Colonic mucosa (tissue), 4 donors: ENCODE data around the gene ETFDH. TPM values are rescaled to one million over a fixed set of nuclear protein-coding genes. Genes with fewer than 3 reads are reported as not detected.
"Not testable (repeated sequence)": the region's sequence is repeated elsewhere in the genome, so short reads cannot be mapped to it uniquely, and the experiment has no call there.

Source experiments
- DNase-seq: peaks from one replicate; pipeline ENCODE4 v3.0.0-alpha.2; 2020
- H3K27ac ChIP-seq: fragments of 200-600 bp; one replicate; pipeline ENCODE4 v1.8.0; 2021
- H3K27me3 ChIP-seq: fragments of 200-600 bp; one replicate; pipeline ENCODE4 v1.8.0; 2021
- H3K36me3 ChIP-seq: fragments of 200-600 bp; one replicate; pipeline ENCODE4 v1.8.0; 2021
- H3K4me1 ChIP-seq: fragments of 200-600 bp; one replicate; pipeline ENCODE4 v1.8.0; 2021; ENCODE audit warnings: mild to moderate bottlenecking
- H3K4me3 ChIP-seq: fragments of 200-600 bp; one replicate; pipeline ENCODE4 v1.8.0; 2021
- H3K9ac ChIP-seq, 2 donors: one replicate each; pipeline ENCODE4 v1.7.0; 2013; ENCODE audit warnings: control low read depth in 2 of 2, low read depth in 2 of 2, low read length in 2 of 2
- H3K9me3 ChIP-seq: fragments of 200-600 bp; one replicate; pipeline ENCODE4 v1.8.0; 2021
- intact Hi-C: fragments of 100-400 bp; cut with DNase I; formaldehyde crosslinking; loops from one replicate; pipeline ENCODE4 v1.14.1; 2022
- total RNA-seq, 2 donors: library from RNA; stranded (reverse); fragmentation: NEBNext Ultra II Directional in 1 of 2; extraction: Animal tissue kit (Norgen Biotek cat#: 25700) in 1 of 2; gene quantifications; one replicate each; pipeline ENCODE4 v1.2.1, GENCODE V29; 2021
- TF ChIP-seq, protein P1 (sequence below): fragments of 200-600 bp; IDR thresholded peaks from one replicate; pipeline ENCODE4 v1.8.0; 2022; ENCODE audit warnings: antibody characterized with exemption, mild to moderate bottlenecking
- donor health status: healthy.
- donor health status: DM: no; HTN: no; CAD: no.
- donor health status: DM: no; HTN: no; CAD: no.

ETFDH gene
- total RNA-seq, 2 donors from 2014 or later: 63.7 to 72.9 TPM

DNA sequence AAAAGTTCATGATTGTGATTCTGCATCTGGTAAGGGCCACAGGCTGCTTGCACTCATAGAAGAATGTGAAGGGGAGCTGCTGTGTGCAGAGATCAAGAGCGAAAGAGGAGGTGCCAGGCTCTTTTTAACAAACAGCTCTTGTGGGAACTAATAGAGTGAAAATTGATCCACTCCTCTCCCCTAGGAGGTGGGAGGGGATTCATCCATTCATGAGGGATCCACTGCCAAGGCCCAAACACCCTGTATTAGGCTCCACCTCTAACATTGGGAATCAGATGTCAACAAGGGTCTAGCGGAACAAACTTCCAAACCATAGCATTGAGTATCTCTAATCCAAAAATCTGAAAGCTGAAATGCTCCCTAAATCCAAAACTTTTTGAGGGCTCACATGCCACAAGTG, 67.5 kb downstream of the ETFDH start:
- H3K36me3 ChIP-seq: no peaks in the 10 kb centered on the region
- no peak for DNase-seq
- H3K4me3 ChIP-seq: no peak overlapping the region
- TF ChIP-seq, protein P1, sequence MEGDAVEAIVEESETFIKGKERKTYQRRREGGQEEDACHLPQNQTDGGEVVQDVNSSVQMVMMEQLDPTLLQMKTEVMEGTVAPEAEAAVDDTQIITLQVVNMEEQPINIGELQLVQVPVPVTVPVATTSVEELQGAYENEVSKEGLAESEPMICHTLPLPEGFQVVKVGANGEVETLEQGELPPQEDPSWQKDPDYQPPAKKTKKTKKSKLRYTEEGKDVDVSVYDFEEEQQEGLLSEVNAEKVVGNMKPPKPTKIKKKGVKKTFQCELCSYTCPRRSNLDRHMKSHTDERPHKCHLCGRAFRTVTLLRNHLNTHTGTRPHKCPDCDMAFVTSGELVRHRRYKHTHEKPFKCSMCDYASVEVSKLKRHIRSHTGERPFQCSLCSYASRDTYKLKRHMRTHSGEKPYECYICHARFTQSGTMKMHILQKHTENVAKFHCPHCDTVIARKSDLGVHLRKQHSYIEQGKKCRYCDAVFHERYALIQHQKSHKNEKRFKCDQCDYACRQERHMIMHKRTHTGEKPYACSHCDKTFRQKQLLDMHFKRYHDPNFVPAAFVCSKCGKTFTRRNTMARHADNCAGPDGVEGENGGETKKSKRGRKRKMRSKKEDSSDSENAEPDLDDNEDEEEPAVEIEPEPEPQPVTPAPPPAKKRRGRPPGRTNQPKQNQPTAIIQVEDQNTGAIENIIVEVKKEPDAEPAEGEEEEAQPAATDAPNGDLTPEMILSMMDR: no peak
- H3K27me3 ChIP-seq: no peaks in the 10 kb centered on the region
- no peak overlapping the region for H3K9ac ChIP-seq
- no peak overlapping the region for H3K27ac ChIP-seq
- no peaks in the 10 kb centered on the region for H3K9me3 ChIP-seq
- intact Hi-C loops: no loop called here
- no peaks in the 10 kb centered on the region for H3K4me1 ChIP-seq

DNA sequence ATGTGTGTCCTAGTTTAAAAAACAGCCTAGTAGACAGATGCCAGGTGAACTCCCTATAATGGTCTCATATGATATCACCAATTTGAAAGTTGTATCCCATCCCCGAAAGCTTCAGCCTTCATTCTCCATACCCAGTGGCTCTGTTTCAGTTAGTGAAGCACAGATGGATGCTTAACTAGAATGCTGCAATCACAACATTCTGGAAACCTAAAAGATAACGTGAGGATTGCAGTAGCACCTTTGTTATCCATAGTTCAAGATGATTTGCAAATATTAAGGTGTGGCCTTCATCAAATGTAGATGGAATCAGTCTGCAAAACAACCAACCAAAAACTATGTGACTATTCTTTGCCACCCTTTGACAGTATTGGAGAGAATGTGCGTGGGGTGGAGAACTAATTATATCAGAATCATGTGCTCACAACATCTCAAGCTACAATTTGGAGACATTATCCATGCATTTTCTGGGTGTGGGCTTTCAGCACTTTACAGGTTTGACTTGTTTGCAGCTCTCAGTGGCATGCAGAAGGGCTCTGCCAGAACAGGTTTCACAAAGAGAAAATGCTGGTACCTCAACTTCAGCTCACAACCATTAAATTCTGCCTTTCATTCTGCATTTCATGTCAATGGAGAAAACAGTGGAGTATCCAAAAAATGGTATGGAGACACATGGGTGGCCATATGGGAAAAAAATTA, 69.4 kb downstream of the ETFDH start:
- H3K27me3 ChIP-seq: no peaks in the 10 kb centered on the region
- DNase-seq: no peak

DNA sequence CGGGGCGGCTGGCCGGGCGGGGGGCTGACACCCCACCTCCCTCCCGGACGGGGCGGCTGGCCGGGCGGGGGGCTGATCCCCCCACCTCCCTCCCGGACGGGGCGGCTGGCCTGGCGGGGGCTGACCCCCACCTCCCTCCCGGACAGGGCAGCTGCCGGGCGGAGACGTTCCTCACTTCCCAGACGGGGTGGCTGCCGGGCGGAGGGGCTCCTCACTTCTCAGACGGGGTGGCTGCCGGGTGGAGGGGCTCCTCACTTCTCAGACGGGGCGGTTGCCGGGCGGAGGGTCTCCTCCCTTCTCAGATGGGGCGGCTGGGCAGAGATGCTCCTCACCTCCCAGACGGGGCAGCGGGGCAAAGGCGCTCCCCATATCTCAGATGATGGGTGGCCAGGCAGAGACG, 74.4 kb downstream of the ETFDH start:
- intact Hi-C loops, H3K27me3 ChIP-seq, H3K4me3 ChIP-seq, H3K27ac ChIP-seq, H3K36me3 ChIP-seq, DNase-seq, H3K9ac ChIP-seq, H3K9me3 ChIP-seq, H3K4me1 ChIP-seq: not testable (repeated sequence)

More for the DNA sequence above, 69.4 kb downstream of the ETFDH start:
- no peak overlapping the region for H3K4me3 ChIP-seq
- no peaks in the 10 kb centered on the region for H3K9me3 ChIP-seq
- TF ChIP-seq, protein P1: no peak
- intact Hi-C loops: no loop called here
- H3K9ac ChIP-seq: no peak overlapping the region
- H3K36me3 ChIP-seq: no peaks in the 10 kb centered on the region
- H3K27ac ChIP-seq: no peak overlapping the region
- no peaks in the 10 kb centered on the region for H3K4me1 ChIP-seq

DNA sequence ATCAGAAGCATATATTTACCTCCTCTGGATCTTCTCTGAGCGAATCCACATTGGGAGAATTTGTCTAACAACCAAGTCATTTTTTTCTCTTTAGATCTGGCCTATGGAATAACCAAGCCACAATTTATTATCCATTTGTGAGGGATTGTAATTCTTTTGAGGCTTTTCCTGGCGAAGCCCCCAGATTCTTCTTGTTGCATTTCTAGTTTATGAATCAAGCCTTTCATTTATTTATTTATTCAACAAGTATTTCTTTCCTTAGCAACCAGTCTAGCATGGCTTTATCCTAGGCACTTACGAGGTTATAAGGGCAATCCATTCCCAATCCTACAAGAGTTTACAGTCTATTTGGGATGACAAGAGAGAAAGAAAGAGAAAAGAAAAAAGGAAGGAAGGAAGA, 78.3 kb downstream of the ETFDH start:
- no peaks in the 10 kb centered on the region for H3K27me3 ChIP-seq
- H3K9me3 ChIP-seq: no peaks in the 10 kb centered on the region
- H3K4me3 ChIP-seq: no peak overlapping the region
- TF ChIP-seq, protein P1: no peak
- H3K36me3 ChIP-seq: no peaks in the 10 kb centered on the region
- no peak for DNase-seq
- H3K4me1 ChIP-seq: no peaks in the 10 kb centered on the region
- H3K9ac ChIP-seq: no peak overlapping the region
- intact Hi-C loops: no loop called here
- H3K27ac ChIP-seq: no peak overlapping the region

DNA sequence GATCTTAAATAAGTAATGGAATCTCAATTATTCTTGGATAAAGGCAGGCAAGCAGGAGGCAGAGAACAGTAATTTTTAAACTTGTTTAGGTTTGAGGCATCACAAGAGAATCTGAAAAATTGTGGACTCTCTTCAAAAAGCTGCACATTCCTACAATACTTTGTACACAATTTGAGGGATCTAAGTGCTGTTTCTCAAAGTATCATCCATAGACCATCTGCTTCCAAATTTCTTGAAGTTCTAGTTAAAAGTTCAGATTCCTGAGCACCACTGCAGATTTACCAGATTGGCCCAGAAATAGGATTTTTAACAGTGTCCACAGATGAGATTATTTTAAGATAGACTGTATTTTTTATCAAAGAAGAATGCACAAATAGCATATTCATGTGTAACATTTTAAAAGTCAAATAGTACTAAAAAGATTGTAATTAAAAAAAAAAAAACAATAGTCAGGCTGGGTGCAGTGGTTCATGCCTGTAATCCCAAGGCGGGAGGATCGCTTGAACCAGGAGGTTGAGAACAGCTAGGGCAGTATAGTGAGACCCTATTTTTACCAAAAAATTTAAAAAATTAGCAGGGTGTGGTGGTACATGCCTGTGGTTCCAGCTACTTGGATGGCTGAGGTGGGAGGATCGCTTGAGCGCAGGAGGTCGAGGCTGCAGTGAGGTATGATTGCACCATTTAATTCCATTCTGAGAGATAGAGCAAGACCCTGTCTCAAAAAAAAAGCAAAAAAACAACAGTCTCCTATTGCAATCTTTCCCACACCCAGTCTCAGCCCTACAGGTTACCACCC, 82.5 kb downstream of the ETFDH start:
- Histone ChIP-seq H3K9ac (no peak overlapping the region), H3K9me3 (no peaks in the 10 kb centered on the region), H3K27me3 (no peaks in the 10 kb centered on the region), H3K36me3 (no peaks in the 10 kb centered on the region), H3K4me3 (no peak overlapping the region), H3K27ac (no peak overlapping the region), H3K4me1 (no peaks in the 10 kb centered on the region)
- TF ChIP-seq, protein P1: no peak
- no peak for DNase-seq
- intact Hi-C loops: no loop called here

DNA sequence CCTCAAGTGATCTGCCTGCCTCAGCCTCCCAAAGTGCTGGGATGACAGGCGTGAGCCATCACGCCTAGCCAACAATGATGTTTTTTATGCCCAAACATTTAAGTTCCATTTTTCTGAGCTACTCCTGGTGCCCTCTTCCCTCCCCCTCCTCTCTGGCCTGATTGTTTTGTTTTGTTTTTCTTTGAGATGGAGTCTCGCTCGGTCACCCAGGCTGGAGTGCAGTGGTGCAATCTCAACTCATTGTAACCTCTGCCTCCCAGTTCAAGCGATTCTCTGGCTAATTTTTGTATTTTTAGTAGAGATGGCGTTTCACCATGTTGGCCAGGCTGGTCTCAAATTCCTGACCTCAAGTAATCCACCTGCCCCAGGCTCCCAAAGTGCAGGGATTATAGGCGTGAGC, 83.7 kb downstream of the ETFDH start:
- H3K4me1 ChIP-seq, H3K9me3 ChIP-seq, H3K9ac ChIP-seq, H3K27me3 ChIP-seq, H3K27ac ChIP-seq, H3K36me3 ChIP-seq, DNase-seq, H3K4me3 ChIP-seq, intact Hi-C loops: not testable (repeated sequence)
